ENCODE data around the gene PRODH.
"Not testable (repeated sequence)": the region's sequence is repeated elsewhere in the genome, so short reads cannot be mapped to it uniquely, and the experiment has no call there.

The PRODH gene

DNA sequence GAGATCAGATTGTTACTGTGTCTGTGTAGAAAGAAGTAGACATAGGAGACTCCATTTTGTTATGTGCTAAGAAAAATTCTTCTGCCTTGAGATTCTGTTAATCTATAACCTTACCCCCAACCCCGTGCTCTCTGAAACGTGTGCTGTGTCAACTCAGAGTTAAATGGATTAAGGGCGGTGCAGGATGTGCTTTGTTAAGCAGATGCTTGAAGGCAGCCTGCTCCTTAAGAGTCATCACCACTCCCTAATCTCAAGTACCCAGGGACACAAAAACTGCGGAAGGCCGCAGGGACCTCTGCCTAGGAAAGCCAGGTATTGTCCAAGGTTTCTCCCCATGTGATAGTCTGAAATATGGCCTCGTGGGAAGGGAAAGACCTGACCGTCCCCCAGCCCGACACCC is 2.6 kb upstream of the PRODH start:
- not testable (repeated sequence) for H3K9ac ChIP-seq (ENCODE audit: low read depth, low read length); H3K4me3 ChIP-seq (ENCODE audit: low read length); H3K9me3 ChIP-seq (replicated peaks; ENCODE audit: low read length); H3K4me1 ChIP-seq (ENCODE audit: control insufficient read depth, insufficient read depth, low read length); H3K36me3 ChIP-seq (ENCODE audit: insufficient read depth, low read length); H3K27me3 ChIP-seq (ENCODE audit: control insufficient read depth, insufficient read depth, low read length); H3K4me2 ChIP-seq (ENCODE audit: low read length)

DNA sequence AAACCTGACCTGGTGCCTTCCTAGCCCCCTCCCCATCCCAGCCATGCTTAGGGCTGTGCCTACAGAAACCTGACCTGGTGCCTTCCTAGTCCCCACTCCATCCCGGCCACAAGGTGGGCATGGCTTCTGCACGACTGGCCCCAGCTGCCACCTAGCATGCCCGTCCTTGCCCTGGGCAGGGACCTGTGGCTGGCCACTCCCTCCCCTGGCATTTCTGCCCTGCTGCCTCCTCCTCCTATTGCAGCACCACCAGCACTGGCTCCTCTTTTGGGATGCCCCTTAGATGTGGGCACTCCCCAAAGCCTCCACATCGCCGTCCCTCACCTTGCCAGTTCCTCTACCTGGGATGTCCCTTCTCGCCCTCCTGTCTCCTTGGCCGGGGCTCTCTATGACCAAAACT is 1.4 kb downstream of the PRODH start:
- H3K9ac ChIP-seq (ENCODE audit: low read depth, low read length); H3K27me3 ChIP-seq (ENCODE audit: control insufficient read depth, insufficient read depth, low read length); H3K36me3 ChIP-seq (ENCODE audit: insufficient read depth, low read length); H3K4me3 ChIP-seq (ENCODE audit: low read length); H3K4me1 ChIP-seq (ENCODE audit: control insufficient read depth, insufficient read depth, low read length); H3K4me2 ChIP-seq (ENCODE audit: low read length); H3K9me3 ChIP-seq (replicated peaks; ENCODE audit: low read length): not testable (repeated sequence)

DNA sequence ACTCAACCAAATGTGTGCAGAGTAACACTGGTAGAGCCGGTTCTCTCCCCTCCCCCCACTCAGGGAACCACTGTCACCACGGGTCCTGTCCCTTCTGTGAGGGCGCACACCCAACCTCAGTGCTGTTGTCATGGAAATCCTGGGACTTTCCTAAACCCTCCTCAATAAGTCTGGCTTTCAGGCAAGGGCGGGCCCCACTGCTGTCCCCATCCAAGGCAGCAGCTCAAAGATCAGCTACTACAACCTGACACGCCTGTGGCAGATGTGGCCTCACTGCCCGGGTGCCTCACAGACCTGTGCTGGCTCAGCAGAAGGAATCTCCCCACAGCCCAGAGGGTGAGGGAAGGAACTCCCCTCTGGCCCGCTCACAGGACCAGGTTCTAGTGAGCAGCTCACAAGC is 2.2 kb downstream of the PRODH start:
- H3K4me1 ChIP-seq (ENCODE audit: control insufficient read depth, insufficient read depth, low read length): no peaks in the 10 kb centered on the region
- no peaks in the 10 kb centered on the region for H3K27me3 ChIP-seq (ENCODE audit: control insufficient read depth, insufficient read depth, low read length)
- no peak overlapping the region for H3K4me3 ChIP-seq (ENCODE audit: low read length)
- H3K9ac ChIP-seq (ENCODE audit: low read depth, low read length): no peak overlapping the region
- no peaks in the 10 kb centered on the region for H3K9me3 ChIP-seq (replicated peaks; ENCODE audit: low read length)
- H3K4me2 ChIP-seq (ENCODE audit: low read length): no peak overlapping the region
- H3K36me3 ChIP-seq (ENCODE audit: insufficient read depth, low read length): no peaks in the 10 kb centered on the region

DNA sequence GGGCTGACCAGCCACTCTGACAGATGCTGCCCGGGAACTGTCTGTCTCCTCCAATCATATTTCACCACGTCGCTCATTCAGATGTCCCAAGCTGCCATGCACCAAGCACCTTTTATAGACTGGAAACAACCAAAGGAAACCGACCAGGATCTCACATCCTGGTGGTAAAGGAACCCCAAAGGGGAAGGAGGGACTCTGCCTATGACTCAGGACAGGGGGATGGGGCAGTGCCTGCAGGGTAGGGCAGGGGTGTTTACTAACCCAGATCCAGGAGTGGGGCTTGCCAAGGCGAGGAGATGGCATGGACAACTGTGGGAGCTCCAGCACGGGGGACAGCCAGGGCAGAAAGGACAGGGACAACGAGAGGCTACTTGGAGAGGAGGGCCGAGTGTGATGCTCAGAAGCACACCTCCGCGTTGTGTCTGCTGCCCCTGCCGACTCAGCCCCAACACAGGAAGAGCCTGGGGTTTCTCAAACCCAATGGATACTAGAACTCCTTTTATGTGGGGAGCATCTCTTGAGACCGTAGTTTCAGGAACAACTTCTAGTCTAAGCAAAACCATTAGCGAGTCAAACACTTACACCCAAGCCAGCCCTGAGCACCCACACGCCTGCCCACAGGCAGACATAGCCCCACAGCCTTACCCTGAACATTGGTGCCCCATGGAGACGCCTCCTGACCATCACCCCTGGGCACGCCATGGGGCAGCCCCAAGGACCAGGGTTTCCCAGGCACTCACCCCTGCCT is 4.0 kb downstream of the PRODH start:
- H3K4me3 ChIP-seq (ENCODE audit: low read length): no peak overlapping the region
- no peaks in the 10 kb centered on the region for H3K36me3 ChIP-seq (ENCODE audit: insufficient read depth, low read length)
- H3K9ac ChIP-seq (ENCODE audit: low read depth, low read length): no peak overlapping the region
- no peaks in the 10 kb centered on the region for H3K9me3 ChIP-seq (replicated peaks; ENCODE audit: low read length)
- no peaks in the 10 kb centered on the region for H3K27me3 ChIP-seq (ENCODE audit: control insufficient read depth, insufficient read depth, low read length)
- H3K4me1 ChIP-seq (ENCODE audit: control insufficient read depth, insufficient read depth, low read length): no peaks in the 10 kb centered on the region
- no peak overlapping the region for H3K4me2 ChIP-seq (ENCODE audit: low read length)

DNA sequence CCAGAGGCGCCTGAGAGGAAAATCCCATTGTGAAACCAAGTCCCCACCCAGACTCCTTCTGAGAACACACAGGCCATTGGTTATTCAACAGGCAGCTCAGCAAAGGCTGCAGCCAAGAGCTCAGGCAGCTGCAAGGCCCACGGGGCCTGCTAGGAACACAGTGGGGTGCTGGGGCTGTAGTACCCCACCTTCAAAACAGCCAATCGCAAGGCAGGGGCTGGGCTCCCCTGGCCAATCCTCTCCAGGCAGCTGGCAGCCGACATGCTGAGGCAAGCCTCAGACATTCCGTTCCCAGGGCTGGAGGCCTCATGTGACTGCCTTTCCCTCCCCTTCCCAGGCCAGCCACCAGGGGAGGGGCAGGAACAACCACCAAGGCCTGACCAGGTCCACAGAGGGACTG is 6.6 kb downstream of the PRODH start:
- Histone ChIP-seq H3K9ac (ENCODE audit: low read depth, low read length) (no peak overlapping the region), H3K9me3 (replicated peaks; ENCODE audit: low read length) (no peaks in the 10 kb centered on the region), H3K4me2 (ENCODE audit: low read length) (no peak overlapping the region), H3K4me3 (ENCODE audit: low read length) (no peak overlapping the region), H3K27me3 (ENCODE audit: control insufficient read depth, insufficient read depth, low read length) (no peaks in the 10 kb centered on the region), H3K36me3 (ENCODE audit: insufficient read depth, low read length) (no peaks in the 10 kb centered on the region), H3K4me1 (ENCODE audit: control insufficient read depth, insufficient read depth, low read length) (no peaks in the 10 kb centered on the region)

DNA sequence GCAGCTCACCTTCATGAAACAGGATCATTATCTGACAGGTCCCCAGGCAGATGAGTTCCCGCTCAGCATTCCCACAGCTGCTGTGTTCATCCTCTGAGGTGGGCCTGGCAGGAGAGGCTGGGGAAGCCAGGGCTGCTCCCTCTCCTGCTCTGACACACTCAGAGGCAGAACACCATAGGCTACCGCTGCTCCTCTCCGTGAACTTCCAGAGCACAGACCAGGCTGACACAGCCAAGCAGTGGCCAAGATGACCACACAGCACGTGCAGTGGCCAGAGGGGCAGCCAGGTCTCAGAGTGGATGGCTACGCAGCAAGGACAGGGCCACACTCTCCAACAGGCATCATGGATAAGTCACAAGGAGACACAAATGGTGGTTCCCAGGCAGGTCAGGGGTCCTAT is 8.5 kb downstream of the PRODH start:
- Histone ChIP-seq H3K4me3 (ENCODE audit: low read length) (no peak overlapping the region), H3K9ac (ENCODE audit: low read depth, low read length) (no peak overlapping the region), H3K4me2 (ENCODE audit: low read length) (no peak overlapping the region), H3K27me3 (ENCODE audit: control insufficient read depth, insufficient read depth, low read length) (no peaks in the 10 kb centered on the region), H3K4me1 (ENCODE audit: control insufficient read depth, insufficient read depth, low read length) (no peaks in the 10 kb centered on the region), H3K36me3 (ENCODE audit: insufficient read depth, low read length) (no peaks in the 10 kb centered on the region), H3K9me3 (replicated peaks; ENCODE audit: low read length) (no peaks in the 10 kb centered on the region)

DNA sequence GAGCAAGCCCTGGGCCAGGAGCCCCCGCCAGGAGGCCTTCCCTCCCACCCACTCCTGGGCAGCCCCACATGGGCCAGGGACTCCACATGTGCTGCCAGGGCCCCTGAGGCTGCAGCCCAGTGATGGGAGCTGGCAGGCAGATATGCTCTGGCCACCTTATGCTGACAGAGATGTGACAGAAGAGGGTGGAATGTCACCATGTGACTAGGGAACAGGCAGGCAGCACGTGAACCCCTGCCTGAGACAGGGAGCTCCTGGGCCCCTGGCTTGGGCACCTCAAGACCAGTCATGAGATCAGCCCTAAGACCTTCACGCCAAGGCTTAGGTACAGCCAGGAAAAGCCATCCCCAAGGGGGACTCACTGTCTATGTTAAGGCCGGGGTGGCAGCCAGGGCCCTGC is 9.1 kb downstream of the PRODH start:
- Histone ChIP-seq H3K4me1 (ENCODE audit: control insufficient read depth, insufficient read depth, low read length) (no peaks in the 10 kb centered on the region), H3K36me3 (ENCODE audit: insufficient read depth, low read length) (no peaks in the 10 kb centered on the region), H3K9ac (ENCODE audit: low read depth, low read length) (no peak overlapping the region), H3K4me3 (ENCODE audit: low read length) (no peak overlapping the region), H3K27me3 (ENCODE audit: control insufficient read depth, insufficient read depth, low read length) (no peaks in the 10 kb centered on the region), H3K4me2 (ENCODE audit: low read length) (no peak overlapping the region), H3K9me3 (replicated peaks; ENCODE audit: low read length) (no peaks in the 10 kb centered on the region)

DNA sequence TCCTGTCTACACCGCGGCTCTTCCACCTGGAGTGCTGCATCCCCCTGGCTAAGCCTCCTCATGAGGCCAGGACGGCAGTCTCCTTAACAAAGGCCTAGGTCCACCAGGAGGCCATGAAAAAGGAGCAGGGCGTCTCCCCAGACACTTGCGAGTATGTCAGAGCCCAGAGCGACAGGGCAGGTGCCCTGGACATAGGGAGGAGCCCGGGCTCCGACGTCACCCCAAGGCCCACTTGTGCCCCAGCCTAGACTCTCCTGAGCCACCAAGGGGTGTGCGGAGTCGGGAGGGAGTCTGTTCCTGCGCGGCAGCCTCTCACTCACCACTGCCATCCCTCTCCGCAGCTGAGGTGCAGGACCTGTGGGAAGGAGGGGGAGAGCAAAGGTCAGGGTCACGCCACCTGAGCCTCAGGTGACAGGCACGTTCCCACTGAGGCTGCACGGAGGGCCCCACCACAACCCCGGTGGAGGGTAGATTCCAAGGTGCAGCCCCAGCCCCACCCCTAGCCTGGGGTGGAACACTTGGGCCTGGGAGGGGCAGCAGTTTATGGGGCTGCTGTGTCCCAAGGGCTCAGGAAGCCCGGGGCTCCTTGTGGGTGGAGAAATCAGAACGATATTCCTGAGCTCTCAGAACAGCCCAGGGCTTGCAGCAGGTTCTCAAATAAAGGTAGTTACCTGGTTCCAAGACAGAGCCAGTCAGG is 10.6 kb downstream of the PRODH start:
- H3K9me3 ChIP-seq (replicated peaks; ENCODE audit: low read length): no peaks in the 10 kb centered on the region
- H3K27me3 ChIP-seq (ENCODE audit: control insufficient read depth, insufficient read depth, low read length): no peaks in the 10 kb centered on the region
- no peaks in the 10 kb centered on the region for H3K4me1 ChIP-seq (ENCODE audit: control insufficient read depth, insufficient read depth, low read length)
- no peak overlapping the region for H3K9ac ChIP-seq (ENCODE audit: low read depth, low read length)
- no peak overlapping the region for H3K4me2 ChIP-seq (ENCODE audit: low read length)
- H3K36me3 ChIP-seq (ENCODE audit: insufficient read depth, low read length): no peaks in the 10 kb centered on the region
- no peak overlapping the region for H3K4me3 ChIP-seq (ENCODE audit: low read length)

DNA sequence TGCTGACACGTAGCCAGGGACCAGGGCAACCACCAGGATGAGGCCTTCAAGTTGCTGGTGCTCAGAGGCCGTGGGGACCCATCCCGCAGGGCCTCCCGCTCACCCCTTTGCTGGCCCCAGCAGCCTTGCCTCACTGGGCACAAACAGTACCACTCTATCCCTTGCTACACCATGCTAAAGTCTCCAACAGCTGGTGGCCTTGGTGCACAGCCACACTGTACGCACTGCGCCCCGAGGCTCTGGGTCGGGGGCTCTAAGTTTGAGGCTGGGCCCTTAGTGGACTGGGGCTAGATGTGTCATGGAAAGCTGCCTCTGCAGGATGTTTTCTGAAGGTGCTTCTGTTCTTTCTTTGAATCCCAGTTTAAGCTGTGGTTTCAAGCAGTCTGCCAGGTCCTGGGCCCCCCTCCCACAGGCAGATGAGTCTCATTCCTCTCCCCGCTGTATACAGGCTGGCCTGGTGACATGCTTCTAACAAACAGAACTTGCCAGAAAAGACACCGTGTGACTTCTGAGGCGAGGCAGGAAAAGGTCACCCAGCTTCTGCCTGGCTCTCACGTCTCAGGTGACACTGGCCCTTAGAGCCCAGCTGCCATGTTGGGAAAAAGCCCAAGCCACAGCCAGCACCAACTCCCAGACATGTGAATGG is 15.7 kb downstream of the PRODH start:
- not testable (repeated sequence) for H3K36me3 ChIP-seq (ENCODE audit: insufficient read depth, low read length); H3K9me3 ChIP-seq (replicated peaks; ENCODE audit: low read length); H3K9ac ChIP-seq (ENCODE audit: low read depth, low read length); H3K4me3 ChIP-seq (ENCODE audit: low read length); H3K4me1 ChIP-seq (ENCODE audit: control insufficient read depth, insufficient read depth, low read length); H3K27me3 ChIP-seq (ENCODE audit: control insufficient read depth, insufficient read depth, low read length); H3K4me2 ChIP-seq (ENCODE audit: low read length)

DNA sequence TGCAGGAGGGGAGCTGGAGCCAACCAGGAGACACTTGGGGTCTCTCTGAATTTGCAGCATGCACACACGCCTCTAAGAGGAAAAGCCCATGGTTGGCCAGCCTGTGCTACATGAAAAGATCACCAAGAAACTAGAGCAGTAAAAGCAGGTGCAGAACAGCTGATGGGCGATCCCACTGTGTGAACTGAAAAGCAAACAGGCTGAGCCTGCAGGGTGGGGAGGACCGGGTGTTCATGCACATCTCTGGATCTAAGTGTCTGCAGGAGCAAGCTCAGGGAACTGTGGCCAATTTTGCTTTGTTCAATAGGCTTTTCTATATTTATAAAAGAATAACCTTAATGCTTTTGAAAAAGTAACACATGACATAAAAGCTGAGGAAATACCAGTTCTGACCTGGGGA is 18.3 kb downstream of the PRODH start:
- H3K36me3 ChIP-seq (ENCODE audit: insufficient read depth, low read length); H3K4me1 ChIP-seq (ENCODE audit: control insufficient read depth, insufficient read depth, low read length); H3K9ac ChIP-seq (ENCODE audit: low read depth, low read length); H3K9me3 ChIP-seq (replicated peaks; ENCODE audit: low read length); H3K27me3 ChIP-seq (ENCODE audit: control insufficient read depth, insufficient read depth, low read length); H3K4me3 ChIP-seq (ENCODE audit: low read length); H3K4me2 ChIP-seq (ENCODE audit: low read length): not testable (repeated sequence)

DNA sequence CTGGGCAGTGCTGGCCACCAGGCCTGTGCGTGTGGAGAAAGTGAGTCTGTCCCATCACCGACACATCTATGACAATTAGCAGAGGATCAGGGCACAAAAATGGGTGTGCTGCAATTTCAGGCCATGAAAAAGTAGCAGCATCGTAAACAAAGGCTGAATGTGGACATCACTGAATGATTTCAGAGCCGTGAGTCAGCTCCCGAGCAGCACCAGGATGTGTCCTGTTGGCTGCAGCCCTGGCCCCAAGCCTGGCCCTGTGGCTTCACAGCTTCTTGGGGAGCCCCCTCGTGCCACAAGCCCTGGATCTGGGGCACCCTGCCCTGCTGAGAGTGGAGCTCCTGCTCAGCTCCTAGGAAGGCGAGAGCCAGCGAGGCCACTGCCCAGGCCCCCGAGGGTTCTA is 20.5 kb downstream of the PRODH start:
- not testable (repeated sequence) for H3K4me2 ChIP-seq (ENCODE audit: low read length); H3K9ac ChIP-seq (ENCODE audit: low read depth, low read length); H3K4me3 ChIP-seq (ENCODE audit: low read length); H3K27me3 ChIP-seq (ENCODE audit: control insufficient read depth, insufficient read depth, low read length); H3K36me3 ChIP-seq (ENCODE audit: insufficient read depth, low read length); H3K9me3 ChIP-seq (replicated peaks; ENCODE audit: low read length); H3K4me1 ChIP-seq (ENCODE audit: control insufficient read depth, insufficient read depth, low read length)

DNA sequence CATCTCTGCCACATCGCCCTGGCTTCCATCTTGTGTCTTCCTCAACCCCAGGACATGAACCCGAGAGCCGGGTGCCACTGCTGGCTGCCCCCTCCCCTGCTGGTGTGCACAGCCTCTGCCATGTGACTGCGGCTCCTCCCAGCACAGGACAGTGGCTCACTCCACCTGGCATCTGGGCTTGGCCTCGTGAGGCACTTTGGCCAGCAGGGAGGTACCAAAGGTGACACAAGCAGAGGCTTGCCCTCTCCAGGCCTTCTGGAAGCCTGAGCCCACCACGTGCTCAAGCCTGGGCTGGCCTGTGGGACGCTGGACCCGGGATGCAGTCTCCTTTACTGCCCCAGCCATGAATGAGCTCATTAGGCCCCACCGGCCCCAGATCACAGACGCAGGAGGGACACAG is 21.5 kb downstream of the PRODH start:
- not testable (repeated sequence) for H3K36me3 ChIP-seq (ENCODE audit: insufficient read depth, low read length); H3K4me1 ChIP-seq (ENCODE audit: control insufficient read depth, insufficient read depth, low read length); H3K9me3 ChIP-seq (replicated peaks; ENCODE audit: low read length); H3K27me3 ChIP-seq (ENCODE audit: control insufficient read depth, insufficient read depth, low read length); H3K4me2 ChIP-seq (ENCODE audit: low read length); H3K9ac ChIP-seq (ENCODE audit: low read depth, low read length); H3K4me3 ChIP-seq (ENCODE audit: low read length)
